ENCODE measurements around the gene MPHOSPH8.
"Not testable (repeated sequence)": the region's sequence is repeated elsewhere in the genome, so short reads cannot be mapped to it uniquely, and the experiment has no call there.

MPHOSPH8 gene

DNA sequence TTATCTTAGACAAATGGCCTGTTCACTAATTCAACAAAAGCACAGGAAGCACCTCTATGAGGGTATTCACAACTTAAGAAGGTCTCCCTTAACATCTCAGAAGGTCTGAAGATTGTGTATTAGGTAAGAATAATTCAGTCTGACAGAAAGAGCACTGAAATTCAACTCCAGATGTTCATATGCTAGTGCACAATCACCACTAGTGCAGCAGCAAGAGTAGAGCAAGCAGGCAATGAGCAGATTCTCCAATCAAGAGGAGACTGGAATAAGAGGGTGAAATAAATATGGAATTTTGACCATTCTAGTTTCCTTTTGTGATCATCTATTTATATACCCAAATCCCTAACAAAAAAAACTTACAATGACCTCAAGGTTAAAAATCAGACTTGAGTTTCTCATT lies 52.0 kb downstream of the MPHOSPH8 start:
- DNase-seq (ENCODE audit: low read depth in 2 of 2), result no peak

DNA sequence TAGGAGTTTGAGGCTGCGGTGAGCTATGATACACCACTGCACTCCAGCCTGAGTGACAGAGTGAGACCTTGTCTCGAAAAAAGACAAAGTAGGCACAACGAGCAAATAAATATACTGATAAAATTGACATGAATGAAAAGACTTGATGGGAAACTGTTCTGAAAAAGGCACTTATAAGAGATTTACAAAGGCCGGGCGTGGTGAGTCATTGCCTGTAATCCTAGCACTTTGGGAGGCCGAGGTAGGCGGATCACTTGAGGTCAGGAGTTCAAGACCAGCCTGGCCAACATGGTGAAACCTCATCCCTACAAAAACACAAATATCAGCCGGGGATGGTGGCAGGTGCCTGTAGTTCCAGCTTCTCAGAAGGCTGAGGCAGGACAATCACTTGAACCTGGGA lies 58.0 kb downstream of the MPHOSPH8 start:
- DNase-seq (ENCODE audit: low read depth in 2 of 2), result not testable (repeated sequence)

DNA sequence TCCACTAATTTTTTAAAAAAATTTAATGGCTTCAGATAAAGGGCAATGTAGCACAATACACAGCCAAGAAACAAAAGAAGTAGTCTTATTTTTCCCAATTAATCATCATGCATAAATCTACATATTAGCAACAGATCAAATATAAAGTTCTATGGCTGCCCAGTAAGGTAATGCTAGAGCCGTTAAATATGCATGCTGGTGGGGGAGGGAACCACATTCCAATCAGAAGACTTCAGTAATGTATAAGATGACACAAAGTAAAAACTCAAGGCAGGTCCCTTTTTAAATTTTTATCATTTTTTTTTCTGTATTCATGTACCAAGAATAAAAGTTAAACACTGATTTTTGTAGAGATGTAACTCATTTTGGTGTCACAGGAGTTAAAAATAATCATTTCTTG lies 62.0 kb downstream of the MPHOSPH8 start:
- no peak for DNase-seq (ENCODE audit: low read depth in 2 of 2)

DNA sequence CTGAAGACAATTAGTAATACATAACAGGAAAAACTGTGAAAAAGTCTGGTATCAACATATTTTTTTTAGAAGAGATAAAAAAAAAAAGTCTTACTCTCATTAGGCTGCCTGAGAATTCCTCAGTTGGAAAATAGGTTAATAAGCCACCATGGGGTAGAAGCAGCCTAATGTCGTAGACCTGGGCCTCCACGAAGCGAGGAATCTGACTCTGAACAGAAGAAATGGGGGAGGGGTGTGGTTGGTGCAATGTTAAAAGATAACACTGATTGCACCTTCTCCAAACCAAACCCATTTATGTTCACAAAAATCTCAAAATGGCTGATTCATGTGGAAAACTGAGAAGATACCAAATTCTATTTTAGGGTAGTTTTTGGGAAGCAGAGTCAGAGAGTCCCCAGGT lies 62.4 kb downstream of the MPHOSPH8 start:
- DNase-seq (ENCODE audit: low read depth in 2 of 2), result no peak

DNA sequence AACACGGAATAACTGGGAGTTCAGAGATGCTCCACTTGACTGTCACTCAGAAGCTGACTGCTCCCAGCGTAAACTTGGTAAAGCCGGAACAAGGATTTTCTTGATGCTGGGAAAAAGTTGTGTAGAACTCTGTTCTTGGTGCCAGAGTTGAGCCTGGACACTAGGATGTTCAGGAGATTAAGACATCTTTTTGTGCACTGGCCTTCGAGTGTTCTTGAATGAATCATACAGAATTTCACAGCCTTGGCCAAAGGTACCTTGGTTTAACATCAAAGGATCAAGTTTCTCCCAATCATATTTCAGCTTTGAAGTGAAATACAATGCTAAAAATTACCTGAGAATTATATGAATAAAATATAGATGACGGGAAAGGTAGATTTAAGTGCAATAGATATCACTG lies 67.5 kb downstream of the MPHOSPH8 start:
- not testable (repeated sequence) for DNase-seq (ENCODE audit: low read depth in 2 of 2)

DNA sequence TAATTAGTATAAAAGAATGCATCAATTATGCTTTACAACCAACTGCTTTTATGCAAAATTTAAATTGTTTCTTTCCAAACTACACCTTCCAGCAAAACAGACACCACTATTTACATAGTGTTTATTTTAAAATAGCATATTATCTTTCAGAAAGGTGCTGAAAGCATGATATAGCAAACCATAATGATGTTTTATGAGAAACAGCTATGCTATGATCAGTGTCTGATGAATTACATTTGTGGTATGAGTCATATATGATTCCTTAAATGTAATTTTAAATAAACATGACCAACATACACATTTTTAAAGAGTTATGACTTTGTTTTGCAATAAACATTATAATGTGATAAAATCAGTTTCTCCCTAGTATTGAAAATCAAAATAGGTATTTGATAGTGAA lies 68.2 kb downstream of the MPHOSPH8 start:
- DNase-seq (ENCODE audit: low read depth in 2 of 2), result not testable (repeated sequence)

DNA sequence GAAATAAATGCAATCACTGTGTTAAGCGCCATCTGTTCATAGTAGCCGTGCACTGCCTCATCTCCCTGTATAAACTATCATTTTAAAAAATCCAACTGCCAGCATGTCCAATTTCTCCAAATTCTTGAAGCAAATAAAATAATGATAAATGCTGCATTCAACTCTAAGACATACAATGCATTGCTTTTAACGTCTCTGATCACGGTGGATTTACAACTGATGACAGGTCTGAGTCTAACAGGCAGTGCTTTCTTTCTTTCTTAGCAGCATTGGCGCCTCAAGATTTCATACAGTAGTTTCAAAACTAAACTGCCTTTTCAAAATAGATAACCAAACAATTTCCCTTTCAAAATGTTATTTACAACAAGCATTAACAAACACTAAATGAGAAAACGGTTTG lies 70.8 kb downstream of the MPHOSPH8 start:
- DNase-seq (ENCODE audit: low read depth in 2 of 2), result not testable (repeated sequence)

DNA sequence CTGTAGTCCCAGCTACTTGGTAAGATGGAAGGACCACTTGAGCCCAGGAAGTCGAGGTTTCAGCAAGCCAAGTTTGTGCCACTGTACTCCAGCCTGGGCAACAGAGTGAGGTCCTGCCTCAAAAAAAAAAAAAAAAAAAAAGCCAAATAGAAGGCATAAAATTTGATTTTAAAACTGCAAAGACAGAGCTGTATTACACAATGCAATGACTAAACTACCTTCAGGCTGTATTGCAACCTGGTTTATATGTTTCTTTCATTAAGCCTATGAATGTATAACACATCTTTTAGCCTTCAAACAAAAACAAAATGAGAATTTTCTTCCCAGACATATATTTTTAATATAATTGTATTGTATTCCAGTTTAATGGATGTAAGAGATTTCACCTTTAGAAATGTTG lies 75.6 kb downstream of the MPHOSPH8 start:
- not testable (repeated sequence) for DNase-seq (ENCODE audit: low read depth in 2 of 2)

DNA sequence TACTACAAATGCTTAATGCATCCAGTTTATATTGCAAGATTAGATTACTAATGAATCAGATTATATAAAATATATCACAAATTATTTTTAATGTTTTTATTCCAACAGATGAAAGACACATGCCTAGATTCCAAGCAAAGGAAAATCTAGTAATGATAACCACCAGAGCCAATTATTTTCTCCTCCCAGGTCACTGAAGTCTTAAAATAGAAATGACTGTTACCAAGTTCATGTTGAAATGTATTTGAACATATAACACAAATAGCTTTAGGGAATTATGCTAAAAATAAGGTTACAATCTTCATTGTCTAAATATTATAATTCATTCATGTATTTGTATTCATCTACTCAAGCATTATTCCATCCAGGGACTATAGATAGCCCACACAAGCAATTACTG lies 76.3 kb downstream of the MPHOSPH8 start:
- DNase-seq (ENCODE audit: low read depth in 2 of 2), result not testable (repeated sequence)

DNA sequence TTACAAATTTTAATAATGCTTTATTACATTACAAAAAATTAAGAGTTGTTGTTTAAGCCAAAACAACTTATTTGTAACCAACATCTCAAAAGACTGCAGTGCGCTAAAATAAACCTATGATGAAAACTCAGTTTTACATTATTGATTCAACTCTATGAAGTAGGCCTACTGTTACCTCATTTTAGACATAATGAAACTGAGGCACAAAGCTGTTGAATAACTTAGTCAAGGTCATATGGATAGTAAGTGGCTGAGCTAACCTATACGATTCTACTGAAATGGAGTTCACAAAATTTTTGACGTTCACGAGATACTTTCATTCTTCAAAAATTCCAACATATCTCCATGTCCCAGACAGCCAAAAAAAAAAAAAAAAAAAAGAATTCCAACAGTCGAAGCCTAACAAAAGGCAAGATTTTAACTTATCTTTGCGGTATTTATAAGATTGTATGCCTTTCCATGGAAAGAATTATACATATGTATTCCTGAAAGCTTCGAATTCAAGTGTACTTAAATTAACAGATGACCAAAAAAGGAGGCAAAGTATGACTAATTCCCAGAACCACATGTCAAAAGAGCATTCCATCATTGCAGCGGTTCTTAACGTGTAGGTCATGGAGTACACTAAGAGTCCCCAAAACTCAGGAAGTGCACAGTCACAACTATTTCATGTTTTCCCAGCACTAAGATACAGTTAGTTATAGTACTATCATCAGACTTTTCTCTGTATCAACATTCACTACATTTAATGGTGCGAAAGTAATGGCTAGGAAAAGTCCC lies 79.9 kb downstream of the MPHOSPH8 start:
- no peak for DNase-seq (ENCODE audit: low read depth in 2 of 2)

DNA sequence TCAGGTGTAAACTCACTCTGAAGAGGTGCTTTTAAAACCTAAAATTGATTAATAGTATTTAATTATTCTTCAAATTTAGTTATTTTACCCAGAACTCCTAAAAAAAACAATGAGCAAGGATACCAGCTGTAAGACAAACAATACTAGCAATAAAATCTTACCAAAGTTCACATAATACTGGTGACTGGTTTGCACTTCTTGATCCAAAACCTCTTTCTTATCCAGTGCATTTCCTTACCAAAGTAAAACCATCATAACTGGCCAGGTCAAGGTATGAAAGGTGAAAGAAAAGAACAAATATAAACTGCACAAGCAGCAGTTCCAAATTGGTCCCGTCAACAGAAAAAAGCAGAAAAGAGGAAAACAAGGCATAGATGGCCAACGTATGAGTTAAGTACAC lies 86.6 kb downstream of the MPHOSPH8 start:
- DNase-seq (ENCODE audit: low read depth in 2 of 2), result no peak

Measured in stimulated activated CD8-positive, alpha-beta memory T cell treated with anti-CD3 and anti-CD28 coated beads, Interleukin-2, amount 100 ng/mL, for 48 hours (primary cell).